ENCODE measurements around the gene VWC2L.

VWC2L gene

DNA sequence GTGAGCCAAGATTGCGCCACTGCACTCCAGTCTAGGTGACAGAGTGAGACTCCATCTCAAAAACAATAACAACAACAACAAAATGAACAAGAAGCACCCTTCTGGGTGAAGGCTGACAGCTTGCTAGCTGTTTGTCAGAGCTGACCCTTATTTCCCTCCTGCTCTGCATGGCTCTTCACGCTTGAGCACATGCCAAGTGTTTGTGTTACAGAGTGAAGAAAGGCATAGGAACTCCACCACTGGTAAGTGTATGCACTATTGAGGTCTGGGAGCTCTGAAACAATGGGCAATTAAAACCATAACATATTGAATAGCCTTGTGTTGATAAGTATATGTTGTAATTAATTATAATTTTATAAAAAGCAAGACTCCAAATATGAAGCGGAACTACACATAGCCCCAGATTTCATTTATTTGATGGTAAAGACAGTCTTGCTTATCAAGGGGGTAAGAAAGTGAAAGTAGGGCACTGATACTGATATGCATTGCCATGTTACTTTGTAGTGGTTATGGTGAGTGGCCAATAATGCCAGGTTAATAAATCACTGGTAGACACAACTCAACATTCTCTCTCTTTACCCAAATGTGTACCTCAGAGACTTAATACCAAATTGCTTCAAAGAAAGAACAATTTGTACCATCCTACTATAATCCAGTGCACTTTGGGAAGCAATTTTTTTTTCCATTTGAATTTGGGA, 163.4 kb downstream of the VWC2L start:
- no peak overlapping the region for H3K4me3 ChIP-seq (ENCODE audit: low read length)
- no peak for DNase-seq (ENCODE audit: low read depth, low spot score)

DNA sequence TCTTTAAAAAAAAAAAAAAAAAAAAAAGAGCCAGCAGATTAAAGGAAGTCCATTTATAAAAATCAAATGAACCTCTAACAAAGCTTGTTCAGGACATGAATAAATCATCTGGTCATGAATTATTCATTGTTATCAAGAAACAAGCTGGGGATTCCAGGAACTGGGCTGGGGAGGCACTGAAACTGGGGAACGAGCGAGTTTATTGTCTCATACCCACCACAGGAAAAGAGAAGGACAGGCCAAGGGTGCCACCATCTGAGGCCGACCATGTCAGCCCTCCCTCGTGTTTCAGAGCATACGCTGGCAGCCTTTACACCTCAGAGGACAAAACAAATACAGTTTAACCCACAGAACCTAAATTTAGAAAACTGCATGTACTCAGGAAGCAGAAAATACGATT, 164.2 kb downstream of the VWC2L start:
- H3K4me3 ChIP-seq (ENCODE audit: low read length) = no peak overlapping the region
- DNase-seq (ENCODE audit: low read depth, low spot score) = no peak

DNA sequence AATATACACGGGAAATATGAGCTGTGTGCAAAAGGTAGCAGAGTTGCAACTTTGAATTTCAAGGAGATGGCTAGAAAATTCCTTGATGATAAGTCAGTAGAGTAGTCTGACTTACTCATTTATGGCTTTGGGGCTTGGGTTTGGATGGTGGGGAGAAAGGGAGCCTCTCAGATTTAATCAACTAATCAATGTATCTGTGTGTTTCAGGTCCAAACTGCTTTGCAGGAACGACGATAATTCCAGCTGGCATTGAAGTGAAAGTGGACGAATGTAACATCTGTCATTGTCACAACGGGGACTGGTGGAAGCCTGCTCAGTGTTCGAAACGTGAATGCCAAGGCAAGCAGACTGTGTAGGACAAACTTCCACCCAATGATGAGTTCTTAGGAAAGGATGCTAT, 164.6 kb downstream of the VWC2L start:
- no peak for DNase-seq (ENCODE audit: low read depth, low spot score)
- no peak overlapping the region for H3K4me3 ChIP-seq (ENCODE audit: low read length)

DNA sequence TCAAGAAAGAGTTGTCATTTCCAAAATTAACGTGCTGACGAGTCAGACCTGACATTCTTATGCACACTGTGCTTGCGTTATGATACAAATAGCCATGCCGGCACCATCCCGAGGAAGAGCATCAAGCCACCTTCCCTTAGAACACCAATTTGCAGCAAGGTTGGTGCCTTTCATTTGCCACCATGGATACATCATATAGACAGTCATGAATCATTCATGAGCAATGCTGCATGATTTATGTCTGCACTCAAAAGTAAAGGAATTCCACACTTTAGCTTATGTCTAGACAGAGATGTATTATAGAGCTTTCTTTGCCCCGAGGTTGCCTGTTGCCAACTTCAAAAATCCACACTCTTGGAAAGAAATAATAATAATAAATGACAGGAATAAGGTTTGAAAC, 166.9 kb downstream of the VWC2L start:
- no peak for DNase-seq (ENCODE audit: low read depth, low spot score)
- H3K4me3 ChIP-seq (ENCODE audit: low read length) = no peak overlapping the region

DNA sequence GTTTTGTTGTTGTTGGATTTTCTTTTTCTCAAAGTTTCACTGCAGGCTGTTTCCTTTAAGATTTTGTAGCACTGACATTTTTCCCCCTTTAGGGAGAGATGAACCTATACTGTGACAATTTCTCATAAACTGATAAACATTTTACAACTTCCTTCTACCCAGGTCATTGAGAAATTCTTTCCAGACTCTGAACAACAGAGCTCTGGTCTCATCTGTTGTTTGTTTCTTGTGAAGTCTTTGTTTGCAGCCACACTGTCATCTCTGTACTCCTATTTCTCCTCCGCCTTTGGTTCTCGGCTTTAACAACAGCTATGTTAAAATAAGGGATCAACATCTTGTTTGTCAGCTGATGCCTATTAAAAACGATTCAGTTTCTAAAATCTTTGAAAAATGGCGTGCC, 167.6 kb downstream of the VWC2L start:
- no peak overlapping the region for H3K4me3 ChIP-seq (ENCODE audit: low read length)
- DNase-seq (ENCODE audit: low read depth, low spot score) = no peak

DNA sequence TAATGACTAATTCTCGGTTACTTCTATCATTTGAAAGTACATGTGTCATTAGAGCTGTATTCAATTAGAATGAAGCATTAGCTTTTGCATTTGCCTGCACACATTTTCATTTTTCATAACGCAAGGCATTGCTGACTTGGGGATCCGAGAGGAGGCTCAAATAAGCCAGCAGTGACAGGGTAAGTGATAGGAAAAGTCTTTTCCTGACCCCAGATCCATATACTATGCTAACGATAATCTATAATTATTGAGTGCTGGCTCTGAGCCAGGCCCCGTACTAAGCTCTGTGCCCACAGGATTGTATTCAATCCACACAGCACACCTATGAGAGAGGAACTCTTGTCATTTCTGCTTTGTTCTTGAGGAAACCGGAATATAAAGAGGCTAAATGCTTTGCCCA, 168.2 kb downstream of the VWC2L start:
- DNase-seq (ENCODE audit: low read depth, low spot score) = no peak
- H3K4me3 ChIP-seq (ENCODE audit: low read length) = no peak overlapping the region

DNA sequence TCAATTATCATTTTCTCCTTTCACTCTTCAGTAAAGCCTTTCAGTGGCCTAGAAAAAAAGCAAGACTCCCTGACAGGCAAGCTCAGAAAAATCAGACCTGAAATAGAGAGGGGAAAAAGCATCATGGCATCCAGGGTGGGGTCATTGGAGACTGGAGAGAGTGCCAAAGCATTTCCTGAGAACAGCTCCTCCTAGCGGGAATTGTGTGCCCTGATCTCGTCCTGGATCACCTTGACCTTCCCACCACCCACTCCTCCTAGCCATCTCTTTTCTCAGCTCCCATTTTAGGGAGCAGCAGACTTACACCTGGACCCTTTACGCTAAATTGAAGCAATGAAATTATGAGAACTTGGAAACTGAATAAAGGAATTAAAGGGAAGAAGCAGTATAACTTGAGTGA, 176.6 kb downstream of the VWC2L start:
- no peak for DNase-seq (ENCODE audit: low read depth, low spot score)
- no peak overlapping the region for H3K4me3 ChIP-seq (ENCODE audit: low read length)

DNA sequence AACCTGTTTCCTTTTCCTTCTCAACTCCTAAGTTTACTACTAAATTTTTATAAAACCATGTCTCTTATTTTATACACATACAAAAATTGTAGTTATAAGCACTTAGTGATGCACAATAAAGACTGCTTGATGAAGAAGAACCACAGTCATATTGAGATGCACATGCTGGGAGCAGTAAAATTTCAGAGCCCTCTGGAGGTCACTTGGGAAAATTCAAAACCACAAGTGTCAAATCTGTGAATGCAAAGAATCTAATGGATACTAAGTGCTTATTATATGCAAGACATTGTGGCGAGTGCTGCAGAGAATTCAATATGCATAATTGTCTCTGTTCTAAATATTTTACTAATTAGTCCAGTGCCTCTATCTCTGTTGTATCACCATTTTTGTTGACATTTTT, 180.5 kb downstream of the VWC2L start:
- no peak overlapping the region for H3K4me3 ChIP-seq (ENCODE audit: low read length)
- DNase-seq (ENCODE audit: low read depth, low spot score) = no peak

DNA sequence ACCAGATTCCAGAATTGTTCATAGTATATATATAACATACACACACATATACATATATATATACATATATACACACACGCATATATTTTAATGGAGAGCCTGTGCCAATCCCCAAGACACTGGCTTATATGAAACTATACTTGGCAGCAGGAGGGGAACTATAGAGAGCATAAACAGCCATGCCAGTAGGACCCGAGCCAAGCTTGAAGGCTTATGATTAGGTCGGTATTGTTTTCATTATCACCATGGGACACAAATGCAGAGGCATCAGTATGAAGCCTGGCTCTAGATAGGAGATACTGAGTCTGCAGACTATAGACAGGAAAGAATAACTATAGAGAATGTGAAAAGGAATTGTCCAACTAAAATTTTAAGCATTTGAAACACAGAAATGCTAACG, 181.2 kb downstream of the VWC2L start:
- DNase-seq (ENCODE audit: low read depth, low spot score) = no peak
- no peak overlapping the region for H3K4me3 ChIP-seq (ENCODE audit: low read length)

DNA sequence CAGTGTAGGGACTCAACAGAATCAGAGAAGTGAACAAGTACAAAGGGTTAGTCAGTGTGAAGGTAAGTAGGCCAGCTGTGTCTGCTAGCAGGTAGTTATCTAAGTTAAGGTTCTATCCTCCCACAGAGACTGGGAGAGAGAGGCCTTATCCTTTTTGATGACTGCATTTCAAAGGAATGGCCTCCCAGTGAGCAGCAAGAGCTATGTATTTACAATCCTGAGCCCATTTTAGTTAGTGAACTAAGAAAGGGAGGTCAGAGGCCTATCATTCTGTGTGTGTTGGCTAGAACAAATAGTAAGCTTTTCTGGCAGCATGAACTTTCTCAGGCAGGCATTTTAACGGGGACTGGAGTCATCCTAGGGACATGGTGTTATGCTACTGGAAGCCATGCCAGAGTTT, 182.9 kb downstream of the VWC2L start:
- H3K4me3 ChIP-seq (ENCODE audit: low read length) = no peak overlapping the region
- no peak for DNase-seq (ENCODE audit: low read depth, low spot score)

DNA sequence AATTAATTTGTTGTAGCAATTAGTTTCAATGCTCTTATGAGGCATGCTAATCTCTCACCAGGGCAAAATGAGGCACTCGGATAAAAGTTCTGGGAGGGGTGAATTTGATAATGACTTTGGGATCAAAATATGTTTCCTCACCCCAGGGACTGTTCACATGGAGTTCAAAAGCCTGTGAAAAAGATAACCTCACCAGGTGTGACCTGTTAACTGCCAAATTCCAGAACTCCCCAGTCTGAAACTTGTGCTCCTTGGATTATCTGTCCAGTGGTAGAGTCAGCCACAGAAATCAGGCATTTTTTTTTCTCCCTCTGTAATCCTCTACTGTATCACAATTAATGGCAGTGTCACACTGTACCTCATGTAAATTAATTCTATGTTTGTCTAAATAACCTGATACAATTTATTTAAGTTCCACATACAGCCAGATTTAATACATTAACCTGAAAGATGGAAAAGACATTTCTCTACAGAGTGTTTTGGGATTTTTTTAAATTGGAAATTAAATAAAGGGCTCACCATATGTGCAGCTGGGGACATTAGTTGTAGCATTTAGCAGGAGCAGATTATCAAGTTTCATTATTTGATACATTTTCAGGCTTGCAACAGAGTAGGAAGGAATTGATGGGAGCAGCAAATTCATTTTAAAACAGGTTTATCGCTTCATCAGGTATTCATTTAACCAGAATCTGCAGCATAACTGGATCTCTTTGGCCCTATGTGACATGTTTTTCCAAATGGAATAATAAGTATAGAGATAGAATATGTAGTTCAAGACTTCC, 191.2 kb downstream of the VWC2L start:
- H3K4me3 ChIP-seq (ENCODE audit: low read length) = no peak overlapping the region
- no peak for DNase-seq (ENCODE audit: low read depth, low spot score)

DNA sequence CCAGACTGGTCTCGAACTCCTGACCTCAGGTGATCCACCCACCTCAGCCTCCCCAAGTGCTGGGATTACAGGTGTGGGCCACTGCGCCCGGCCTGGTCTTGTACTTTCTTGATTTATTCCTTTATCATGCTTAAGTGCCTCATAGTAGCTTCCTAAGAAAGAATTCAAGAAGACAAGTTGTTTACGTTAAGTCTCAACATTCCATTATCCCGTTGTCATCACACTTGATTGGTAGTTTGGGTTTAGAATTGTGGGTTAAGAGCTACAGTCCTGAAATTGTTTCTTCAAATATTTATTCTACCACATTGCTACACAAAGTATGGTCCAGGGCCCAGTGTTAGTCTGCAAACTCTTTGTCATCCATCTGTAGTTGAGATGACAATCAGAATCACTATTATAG, 194.0 kb downstream of the VWC2L start:
- no peak overlapping the region for H3K4me3 ChIP-seq (ENCODE audit: low read length)
- DNase-seq (ENCODE audit: low read depth, low spot score) = no peak

DNA sequence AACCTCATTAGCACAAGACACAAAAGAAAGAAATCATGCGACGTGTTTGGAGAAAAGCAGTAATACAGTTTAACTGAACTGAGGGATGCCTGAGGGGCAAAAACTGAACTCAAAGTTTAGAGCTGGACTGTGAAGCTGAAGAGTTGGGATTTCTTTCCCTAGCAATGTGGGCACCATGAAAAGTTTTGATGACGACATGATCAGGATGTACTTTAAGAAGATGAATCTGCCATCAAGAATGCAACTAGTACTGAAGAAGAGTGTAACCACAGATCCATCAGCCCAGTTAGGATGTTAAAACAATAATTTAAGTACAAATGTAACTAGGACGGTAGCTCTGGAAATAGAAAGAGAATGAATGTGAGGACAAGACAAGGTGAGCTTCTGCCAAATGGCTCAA, 196.2 kb downstream of the VWC2L start:
- H3K4me3 ChIP-seq (ENCODE audit: low read length) = no peak overlapping the region
- DNase-seq (ENCODE audit: low read depth, low spot score) = no peak

DNA sequence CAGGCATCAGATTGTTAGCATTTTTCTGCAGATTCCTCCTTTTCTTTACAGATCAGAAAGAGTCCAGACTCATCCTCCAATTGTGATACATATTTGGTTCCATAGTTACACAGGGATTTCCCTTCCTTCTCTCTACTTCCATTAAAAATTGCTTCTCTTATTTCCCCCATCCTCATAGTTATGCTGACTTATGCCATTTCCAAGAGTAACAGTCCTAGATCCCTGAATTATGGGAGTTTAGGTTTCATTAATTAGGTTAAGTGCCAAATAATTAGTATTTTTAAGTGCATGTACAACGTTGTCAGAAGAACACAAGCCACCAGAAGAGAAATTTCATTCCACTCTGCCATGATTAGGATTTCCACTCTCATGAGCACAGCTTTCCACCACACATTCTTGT, 200.2 kb downstream of the VWC2L start:
- no peak overlapping the region for H3K4me3 ChIP-seq (ENCODE audit: low read length)
- DNase-seq (ENCODE audit: low read depth, low spot score) = no peak

DNA sequence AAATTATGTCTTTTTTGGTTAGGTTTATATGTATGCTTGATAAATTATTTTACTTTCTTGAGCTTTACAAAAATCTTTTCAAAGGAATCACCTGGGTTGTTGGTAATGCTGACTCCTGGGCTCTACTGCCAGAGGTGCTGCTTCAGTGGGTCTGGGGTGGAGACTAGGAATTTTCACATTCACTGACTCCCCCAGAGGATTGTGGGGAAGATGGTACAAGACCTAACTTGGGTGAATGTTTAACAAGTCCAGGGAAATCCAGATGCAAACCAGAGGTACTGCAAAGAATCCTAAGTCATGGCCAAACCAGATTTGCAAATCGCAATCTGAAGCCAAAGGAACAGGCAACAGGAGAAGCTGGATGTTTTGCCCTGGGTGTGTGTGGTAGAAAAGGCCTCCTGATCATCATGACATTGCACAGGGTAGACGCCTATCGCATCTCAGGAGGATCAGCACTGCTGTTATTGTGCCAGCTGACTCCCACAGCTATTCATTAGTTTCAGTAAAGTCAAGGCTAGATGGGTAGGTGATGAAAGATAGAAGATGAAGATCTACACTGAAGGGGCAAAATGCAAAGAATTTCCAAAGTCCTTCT, 213.4 kb downstream of the VWC2L start:
- no peak for DNase-seq (ENCODE audit: low read depth, low spot score)
- H3K4me3 ChIP-seq (ENCODE audit: low read length) = no peak overlapping the region

DNA sequence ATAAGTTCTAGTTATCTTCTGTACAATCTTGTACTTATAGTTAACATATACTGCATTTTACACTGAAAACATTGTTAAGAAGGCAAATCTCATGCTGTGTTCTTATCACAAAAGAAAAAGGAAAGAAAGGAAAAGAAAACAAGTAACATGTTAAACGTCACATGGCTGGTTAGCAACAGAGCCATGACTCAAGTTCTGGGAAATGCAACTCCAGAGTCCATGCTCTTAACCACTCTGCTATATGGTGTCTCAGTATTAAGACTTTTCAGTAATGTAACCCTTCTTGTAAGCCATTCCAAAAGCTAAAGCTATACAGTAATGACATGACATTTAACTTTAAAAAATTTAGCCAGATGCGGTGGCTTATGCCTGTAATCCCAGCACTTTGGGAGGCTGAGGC, 217.2 kb downstream of the VWC2L start:
- no peak overlapping the region for H3K4me3 ChIP-seq (ENCODE audit: low read length)
- no peak for DNase-seq (ENCODE audit: low read depth, low spot score)

Data from Jurkat, Clone E6-1 (cell line).